ENCODE measurements around the gene SIDT1. TPM values are rescaled to one million over a fixed set of nuclear protein-coding genes. Genes with fewer than 3 reads are reported as not detected.

Gene SIDT1
- total RNA-seq, 2 experiments from 2014 or later: 19.0 to 19.7 TPM

DNA sequence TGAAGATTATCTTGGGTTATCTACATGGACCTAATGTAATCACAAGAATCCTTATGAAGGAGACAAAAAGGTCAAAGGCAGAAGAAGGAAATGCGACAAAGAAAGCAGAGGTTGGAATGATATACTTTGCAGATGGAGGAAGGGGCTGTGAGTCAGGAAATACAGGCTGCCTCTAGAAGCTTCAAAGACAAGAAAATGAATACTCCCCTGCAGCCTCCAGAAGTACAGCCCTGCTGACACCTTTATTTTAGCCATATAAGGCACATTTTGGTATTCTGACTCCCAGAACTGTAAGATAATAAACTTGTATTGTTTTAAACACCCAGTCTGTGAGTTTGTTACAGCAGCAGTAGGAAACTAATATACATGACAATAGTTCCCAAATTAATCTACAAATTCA lies 58.6 kb downstream of the SIDT1 start:
- DNase-seq: no peak
- H3K9me3 Mint-ChIP-seq (ENCODE audit: low read depth): no peaks in the 10 kb centered on the region
- peaks cover 12% of the 10 kb centered on the region for H3K4me1 Mint-ChIP-seq
- intact Hi-C loops (cut with DNase I, micrococcal nuclease): no loop called here
- H3K27me3 Mint-ChIP-seq: no peaks in the 10 kb centered on the region
- no peak overlapping the region for H3K4me3 Mint-ChIP-seq
- H3K36me3 Mint-ChIP-seq (ENCODE audit: low read depth): peaks cover 16% of the 10 kb centered on the region
- ATAC-seq: no peak
- CTCF ChIA-PET: no interaction called here
- H3K27ac Mint-ChIP-seq: no peak overlapping the region
- POLR2A ChIA-PET: no interaction called here

- ChIA-PET CTCF (interaction anchor here (0.6 to 0.7 kb wide), 2 partner anchors 37 to 173 kb away, joined by 3 read pairs; no protein-coding TSS in a partner anchor), POLR2A (no interaction called here)
- DNase-seq: no peak
- no peak for ATAC-seq
- no peak overlapping the region for H3K27ac Mint-ChIP-seq
- H3K4me3 Mint-ChIP-seq: no peak overlapping the region
- H3K27me3 Mint-ChIP-seq: no peaks in the 10 kb centered on the region
- intact Hi-C loops (cut with DNase I, micrococcal nuclease): no loop called here
- no peaks in the 10 kb centered on the region for H3K9me3 Mint-ChIP-seq (ENCODE audit: low read depth)
- peaks cover 15% of the 10 kb centered on the region for H3K36me3 Mint-ChIP-seq (ENCODE audit: low read depth)
- H3K4me1 Mint-ChIP-seq: peaks cover 12% of the 10 kb centered on the region
These were observed 61.7 kb downstream of the SIDT1 start for GRCh38 chr3:113594066-113594465.

- H3K4me1 Mint-ChIP-seq: no peaks in the 10 kb centered on the region
- no peaks in the 10 kb centered on the region for H3K9me3 Mint-ChIP-seq (ENCODE audit: low read depth)
- DNase-seq (no peak), ATAC-seq (no peak)
- H3K4me3 Mint-ChIP-seq: no peak overlapping the region
- ChIA-PET CTCF (interaction anchor here (1.2 to 2.0 kb wide), 2 partner anchors 13 to 20 kb away, joined by 4 to 5 read pairs; no protein-coding TSS in a partner anchor), POLR2A (no interaction called here)
- intact Hi-C loops (cut with DNase I, micrococcal nuclease): no loop called here
- H3K27ac Mint-ChIP-seq: no peak overlapping the region
- H3K27me3 Mint-ChIP-seq: no peaks in the 10 kb centered on the region
- H3K36me3 Mint-ChIP-seq (ENCODE audit: low read depth): peaks cover 10% of the 10 kb centered on the region
These were observed 65.4 kb downstream of the SIDT1 start for GRCh38 chr3:113597596-113598354.

DNA sequence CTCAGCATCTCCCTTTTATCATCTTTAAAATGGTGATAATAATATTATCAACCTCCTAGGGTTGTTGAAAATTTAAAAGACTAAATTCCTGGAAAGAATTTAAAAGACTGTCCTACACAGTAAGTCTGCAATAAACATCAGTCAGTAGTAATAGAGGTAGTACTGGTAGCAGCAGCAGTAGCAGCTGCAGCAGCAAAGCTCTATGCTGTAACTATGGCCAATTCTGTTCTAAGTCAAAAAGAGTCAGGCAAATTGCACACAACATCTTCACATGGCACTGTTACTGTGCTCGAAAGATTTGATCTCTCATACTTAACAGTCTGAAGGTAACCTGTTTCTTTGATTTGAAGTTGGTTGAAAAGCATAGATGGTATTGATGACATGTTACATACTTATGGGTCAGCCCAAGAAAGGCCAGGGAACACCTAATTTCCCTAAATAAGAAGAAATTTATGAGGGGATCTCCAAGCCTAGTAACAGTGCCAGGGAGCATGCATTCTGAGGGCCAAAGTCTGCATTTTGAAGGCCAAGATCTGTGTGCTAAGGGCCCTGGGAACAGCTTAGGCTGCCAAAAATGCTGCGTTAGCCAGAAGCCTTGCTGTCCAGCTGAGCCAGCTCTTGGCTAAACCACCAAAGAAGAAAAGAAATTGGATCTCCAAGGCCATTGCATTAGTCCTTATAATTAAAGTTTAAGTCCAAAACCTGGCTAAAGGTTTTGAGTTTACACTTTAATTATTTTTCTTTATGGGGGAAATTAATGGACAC lies 68.2 kb downstream of the SIDT1 start:
- Mint-ChIP-seq H3K4me1 (peaks cover 5% of the 10 kb centered on the region), H3K36me3 (ENCODE audit: low read depth) (peaks cover 15% of the 10 kb centered on the region), H3K9me3 (ENCODE audit: low read depth) (no peaks in the 10 kb centered on the region), H3K27me3 (no peaks in the 10 kb centered on the region), H3K4me3 (no peak overlapping the region), H3K27ac (no peak overlapping the region)
- ChIA-PET POLR2A (interaction anchor here (0.6 to 0.9 kb wide), 2 partner anchors 12 to 16 kb away, joined by 3 to 5 read pairs; no protein-coding TSS in a partner anchor), CTCF (no interaction called here)
- intact Hi-C loops (cut with DNase I, micrococcal nuclease): no loop called here
- ATAC-seq (no peak), DNase-seq (no peak)

DNA sequence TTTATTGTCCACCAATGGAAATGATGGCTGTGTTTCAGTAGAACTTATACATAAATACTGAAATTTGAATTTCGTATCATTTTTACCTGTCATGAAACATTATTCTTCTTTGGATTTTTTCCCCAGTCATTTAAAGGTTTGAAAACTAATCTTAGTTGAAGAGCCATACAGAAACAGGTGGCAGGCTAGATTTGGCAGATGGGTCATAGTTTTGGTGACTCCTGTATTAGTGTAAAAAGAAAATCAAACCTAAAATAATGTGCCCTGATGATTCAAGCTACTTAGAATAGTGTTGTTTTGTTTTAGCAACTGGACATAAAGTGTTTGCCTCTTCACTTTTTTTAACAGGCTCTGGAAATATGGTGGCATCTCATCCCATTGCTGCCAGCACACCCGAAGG lies 68.9 kb downstream of the SIDT1 start:
- ATAC-seq (no peak), DNase-seq (no peak)
- Mint-ChIP-seq H3K4me1 (peaks cover 8% of the 10 kb centered on the region), H3K36me3 (ENCODE audit: low read depth) (peaks cover 15% of the 10 kb centered on the region), H3K9me3 (ENCODE audit: low read depth) (no peaks in the 10 kb centered on the region), H3K27ac (no peak overlapping the region), H3K4me3 (no peak overlapping the region), H3K27me3 (no peaks in the 10 kb centered on the region)
- POLR2A ChIA-PET: interaction anchor here (0.9 kb wide), 1 partner anchor 11 kb away, joined by 3 read pairs; no protein-coding TSS in a partner anchor
- CTCF ChIA-PET: interaction anchor here (0.6 kb wide), 1 partner anchor 538 kb away, joined by 3 read pairs; no protein-coding TSS in a partner anchor
- intact Hi-C loops (cut with DNase I, micrococcal nuclease): no loop called here

DNA sequence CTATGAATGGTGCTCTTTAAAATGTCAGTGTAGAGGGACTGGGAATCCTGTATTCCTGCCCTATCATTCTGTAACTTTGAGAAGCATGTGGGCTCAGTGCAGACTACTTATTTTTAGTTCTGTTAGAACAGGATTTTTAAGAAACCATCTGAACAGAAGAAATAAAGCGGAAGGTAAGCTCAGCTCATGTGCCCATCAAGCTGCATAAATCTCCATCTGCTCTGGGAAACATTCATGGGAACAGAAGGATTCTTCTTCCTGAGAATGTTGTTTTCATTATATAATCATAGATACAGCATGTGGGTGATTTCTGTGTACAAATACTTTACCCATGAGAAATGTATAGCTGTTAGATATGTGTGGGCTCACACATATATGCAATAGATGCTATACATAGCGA lies 69.9 kb downstream of the SIDT1 start:
- Mint-ChIP-seq H3K27me3 (no peaks in the 10 kb centered on the region), H3K4me3 (no peak overlapping the region), H3K27ac (no peak overlapping the region), H3K4me1 (peaks cover 18% of the 10 kb centered on the region), H3K36me3 (ENCODE audit: low read depth) (peaks cover 22% of the 10 kb centered on the region), H3K9me3 (ENCODE audit: low read depth) (no peaks in the 10 kb centered on the region)
- intact Hi-C loops (cut with DNase I, micrococcal nuclease): no loop called here
- DNase-seq (no peak), ATAC-seq (no peak)
- POLR2A ChIA-PET: interaction anchor here (0.7 kb wide), 1 partner anchor 381 kb away, joined by 3 read pairs; no protein-coding TSS in a partner anchor
- CTCF ChIA-PET: no interaction called here

DNA sequence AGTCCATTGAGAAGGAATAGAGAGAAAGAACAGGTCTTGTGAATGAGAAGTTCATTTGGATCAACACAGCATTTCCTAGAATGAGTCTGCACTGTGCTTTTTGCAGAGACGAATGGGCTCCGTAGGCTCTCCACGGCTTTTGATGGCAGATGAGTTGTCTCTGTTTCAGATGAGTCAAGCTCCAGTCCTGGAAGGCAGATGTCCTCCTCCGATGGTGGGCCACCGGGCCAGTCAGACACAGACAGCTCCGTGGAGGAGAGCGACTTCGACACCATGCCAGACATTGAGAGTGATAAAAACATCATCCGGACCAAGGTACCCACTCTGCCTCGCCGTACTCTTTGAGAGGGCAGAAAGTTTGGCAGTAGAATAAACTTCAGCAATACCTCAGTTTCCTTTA lies 70.5 kb downstream of the SIDT1 start:
- no peak for DNase-seq
- Mint-ChIP-seq H3K4me3 (no peak overlapping the region), H3K27ac (no peak overlapping the region), H3K36me3 (ENCODE audit: low read depth) (peaks cover 27% of the 10 kb centered on the region), H3K9me3 (ENCODE audit: low read depth) (no peaks in the 10 kb centered on the region), H3K4me1 (peaks cover 24% of the 10 kb centered on the region), H3K27me3 (no peaks in the 10 kb centered on the region)
- no peak for ATAC-seq
- CTCF ChIA-PET: no interaction called here
- POLR2A ChIA-PET: interaction anchor here (0.7 kb wide), 1 partner anchor 381 kb away, joined by 3 read pairs; no protein-coding TSS in a partner anchor
- intact Hi-C loops (cut with DNase I, micrococcal nuclease): no loop called here

DNA sequence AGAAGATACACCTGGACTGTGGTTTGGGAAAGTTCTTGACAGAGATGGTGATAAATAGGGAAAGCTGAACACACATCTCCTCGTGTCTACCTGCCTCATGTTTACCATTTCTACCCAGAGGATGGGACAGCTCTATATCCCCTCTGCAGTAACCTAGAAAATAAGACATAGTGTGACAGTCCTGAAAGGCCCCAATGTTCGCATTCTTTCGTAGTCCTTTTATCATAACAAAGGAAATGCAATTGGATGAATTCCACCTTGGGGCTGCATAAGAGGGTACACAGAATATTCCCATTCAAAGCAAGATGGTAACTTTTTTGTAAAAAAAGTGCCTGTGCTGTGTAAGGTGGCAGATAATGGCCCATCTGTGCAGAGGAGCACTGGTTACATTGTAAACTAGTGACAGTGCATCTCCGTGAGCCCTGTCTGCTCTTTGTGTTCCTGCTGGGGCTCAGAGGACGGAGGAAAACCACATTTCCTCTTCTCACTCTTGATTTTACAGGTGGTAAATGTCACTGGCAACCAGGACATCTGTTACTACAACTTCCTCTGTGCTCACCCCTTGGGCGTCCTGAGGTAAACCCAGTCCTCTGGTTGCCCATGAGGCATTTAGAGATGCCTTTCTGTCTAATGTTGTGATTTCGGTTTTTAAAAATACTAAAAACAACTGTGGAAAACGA lies 74.3 kb downstream of the SIDT1 start:
- no peaks in the 10 kb centered on the region for H3K9me3 Mint-ChIP-seq (ENCODE audit: low read depth)
- peaks cover 38% of the 10 kb centered on the region for H3K36me3 Mint-ChIP-seq (ENCODE audit: low read depth)
- H3K27ac Mint-ChIP-seq: peak overlapping the region; percentile 75
- H3K27me3 Mint-ChIP-seq: no peaks in the 10 kb centered on the region
- H3K4me1 Mint-ChIP-seq: peaks cover 27% of the 10 kb centered on the region
- peak overlapping the region; percentile 8 for H3K4me3 Mint-ChIP-seq
- ChIA-PET POLR2A (no interaction called here), CTCF (interaction anchor here (1.0 to 1.3 kb wide), 2 partner anchors 72 to 113 kb away, joined by 3 to 4 read pairs; no protein-coding TSS in a partner anchor)
- ATAC-seq (peak; percentile 98), DNase-seq (peak; percentile 71)
- intact Hi-C loops (cut with DNase I, micrococcal nuclease): no loop called here

DNA sequence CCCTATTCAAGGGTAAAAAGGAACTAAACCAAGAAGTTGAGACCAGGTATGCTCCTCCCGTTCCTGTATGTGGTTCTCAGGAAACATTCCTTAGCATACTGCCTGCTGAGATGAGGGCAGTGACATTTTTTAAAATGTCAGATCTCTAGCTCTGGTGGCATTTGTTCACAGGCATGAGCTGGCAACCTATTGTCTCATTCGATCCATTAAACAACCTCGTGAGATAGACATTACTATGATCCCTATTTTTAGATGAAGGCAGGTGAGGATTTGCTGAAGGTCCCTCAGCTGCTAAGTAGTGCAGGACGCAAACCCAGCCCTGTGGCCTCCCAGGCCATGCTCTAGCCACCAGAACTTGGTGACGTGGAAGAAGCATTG lies 74.9 kb downstream of the SIDT1 start:
- Mint-ChIP-seq H3K27ac (peak overlapping the region; percentile 75), H3K9me3 (ENCODE audit: low read depth) (no peaks in the 10 kb centered on the region), H3K27me3 (no peaks in the 10 kb centered on the region), H3K36me3 (ENCODE audit: low read depth) (peaks cover 42% of the 10 kb centered on the region), H3K4me3 (peak overlapping the region; percentile 8), H3K4me1 (peaks cover 27% of the 10 kb centered on the region)
- ChIA-PET POLR2A (no interaction called here), CTCF (interaction anchor here (1.0 to 1.1 kb wide), 2 partner anchors 18 to 113 kb away, joined by 3 to 4 read pairs; no protein-coding TSS in a partner anchor)
- no peak for DNase-seq
- intact Hi-C loops (cut with DNase I, micrococcal nuclease): no loop called here
- ATAC-seq: peak; percentile 55

DNA sequence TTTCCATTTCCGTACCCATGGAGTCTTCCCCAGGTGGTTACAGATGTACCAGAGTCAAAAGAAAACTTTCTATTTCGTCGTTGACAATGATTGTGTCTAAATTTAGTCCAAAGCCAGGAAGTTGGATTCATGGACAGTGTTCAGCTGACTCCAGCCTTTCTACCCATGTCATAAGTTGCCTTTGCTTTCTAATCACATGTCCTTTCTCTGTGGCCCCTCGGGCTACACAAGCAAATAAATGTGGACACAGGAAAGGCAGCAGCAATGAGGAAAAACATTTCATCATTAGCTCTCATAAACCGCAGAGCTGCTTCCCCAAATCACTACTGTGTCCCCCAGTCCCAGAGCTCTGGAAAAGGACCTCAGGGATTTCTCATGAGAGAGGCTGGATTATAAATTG lies 82.0 kb downstream of the SIDT1 start:
- POLR2A ChIA-PET: no interaction called here
- intact Hi-C loops (cut with DNase I, micrococcal nuclease): no loop called here
- no peaks in the 10 kb centered on the region for H3K27me3 Mint-ChIP-seq
- no peaks in the 10 kb centered on the region for H3K9me3 Mint-ChIP-seq (ENCODE audit: low read depth)
- no peak overlapping the region for H3K27ac Mint-ChIP-seq
- DNase-seq: no peak
- ATAC-seq: no peak
- peaks cover 26% of the 10 kb centered on the region for H3K36me3 Mint-ChIP-seq (ENCODE audit: low read depth)
- no peak overlapping the region for H3K4me3 Mint-ChIP-seq
- CTCF ChIA-PET: no interaction called here
- H3K4me1 Mint-ChIP-seq: no peaks in the 10 kb centered on the region

- DNase-seq (no peak), ATAC-seq (no peak)
- H3K4me3 Mint-ChIP-seq: no peak overlapping the region
- no peak overlapping the region for H3K27ac Mint-ChIP-seq
- H3K9me3 Mint-ChIP-seq (ENCODE audit: low read depth): no peaks in the 10 kb centered on the region
- no peaks in the 10 kb centered on the region for H3K27me3 Mint-ChIP-seq
- POLR2A ChIA-PET: interaction anchor here (0.6 kb wide), 1 partner anchor 16 kb away, joined by 5 read pairs; no protein-coding TSS in a partner anchor
- H3K36me3 Mint-ChIP-seq (ENCODE audit: low read depth): peaks cover 26% of the 10 kb centered on the region
- intact Hi-C loops (cut with DNase I, micrococcal nuclease): no loop called here
- CTCF ChIA-PET: no interaction called here
- H3K4me1 Mint-ChIP-seq: no peaks in the 10 kb centered on the region
These were observed 83.6 kb downstream of the SIDT1 start for GRCh38 chr3:113615976-113616375.
